ENCODE results near the gene TMBIM1.
"Not testable (repeated sequence)": the region's sequence is repeated elsewhere in the genome, so short reads cannot be mapped to it uniquely, and the experiment has no call there.

TMBIM1 gene

DNA sequence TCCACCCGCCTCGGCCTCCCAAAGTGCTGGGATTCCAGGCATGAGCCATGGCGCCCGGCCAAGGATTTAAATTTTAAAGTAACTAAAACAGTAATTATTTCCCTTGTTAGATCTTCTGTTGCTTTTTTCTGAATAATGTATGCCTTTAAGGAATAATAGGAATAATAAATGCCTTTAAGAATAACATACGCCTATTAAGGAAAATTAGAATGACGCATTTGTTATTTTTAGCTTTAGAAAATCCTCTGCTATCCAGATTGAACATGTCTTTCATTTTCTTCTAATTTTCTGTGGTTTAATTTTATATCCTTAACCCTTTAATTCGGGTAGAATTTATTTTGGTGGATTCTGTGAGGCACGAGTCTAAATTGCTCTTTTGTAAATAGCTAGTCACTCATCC, 23.1 kb upstream of the TMBIM1 start:
- 100% methylated on average over 2 of the region's 8 CpGs; no CpG with 5 or more reads in 1 of the 2 experiments for WGBS, 2 experiments (ENCODE audit: insufficient coverage in 2 of 2)

GRCh38 chr2:218314764-218315163, 22.5 kb upstream of the TMBIM1 start:
- H3K9me3 ChIP-seq (ENCODE audit: control insufficient read depth, low read length); H3K36me3 ChIP-seq (ENCODE audit: control insufficient read depth, insufficient read depth, low read length); H3K4me3 ChIP-seq (ENCODE audit: extremely low read depth, insufficient read depth, low read length, poor library complexity, severe bottlenecking); H3K4me1 ChIP-seq (ENCODE audit: control insufficient read depth, insufficient read depth, low read length, poor library complexity, severe bottlenecking); H3K27ac ChIP-seq (ENCODE audit: low read depth, low read length, severe bottlenecking): not testable (repeated sequence)
- WGBS, 2 experiments (ENCODE audit: insufficient coverage in 2 of 2): 88 to 95% methylated on average over 3 to 4 of the region's 4 CpGs

More for the DNA sequence above, 23.1 kb upstream of the TMBIM1 start:
- Histone ChIP-seq H3K27ac (ENCODE audit: low read depth, low read length, severe bottlenecking) (no peak overlapping the region), H3K36me3 (ENCODE audit: control insufficient read depth, insufficient read depth, low read length) (no peaks in the 10 kb centered on the region), H3K4me1 (ENCODE audit: control insufficient read depth, insufficient read depth, low read length, poor library complexity, severe bottlenecking) (no peaks in the 10 kb centered on the region), H3K9me3 (ENCODE audit: control insufficient read depth, low read length) (no peaks in the 10 kb centered on the region), H3K4me3 (ENCODE audit: extremely low read depth, insufficient read depth, low read length, poor library complexity, severe bottlenecking) (no peak overlapping the region)

GRCh38 chr2:218313356-218313755, 21.1 kb upstream of the TMBIM1 start:
- Histone ChIP-seq H3K36me3 (ENCODE audit: control insufficient read depth, insufficient read depth, low read length) (no peaks in the 10 kb centered on the region), H3K4me3 (ENCODE audit: extremely low read depth, insufficient read depth, low read length, poor library complexity, severe bottlenecking) (no peak overlapping the region), H3K9me3 (ENCODE audit: control insufficient read depth, low read length) (no peaks in the 10 kb centered on the region), H3K27ac (ENCODE audit: low read depth, low read length, severe bottlenecking) (no peak overlapping the region), H3K4me1 (ENCODE audit: control insufficient read depth, insufficient read depth, low read length, poor library complexity, severe bottlenecking) (no peaks in the 10 kb centered on the region)
- WGBS, 2 experiments (ENCODE audit: insufficient coverage in 2 of 2): no CpG with 5 or more reads among the region's 1 CpG

DNA sequence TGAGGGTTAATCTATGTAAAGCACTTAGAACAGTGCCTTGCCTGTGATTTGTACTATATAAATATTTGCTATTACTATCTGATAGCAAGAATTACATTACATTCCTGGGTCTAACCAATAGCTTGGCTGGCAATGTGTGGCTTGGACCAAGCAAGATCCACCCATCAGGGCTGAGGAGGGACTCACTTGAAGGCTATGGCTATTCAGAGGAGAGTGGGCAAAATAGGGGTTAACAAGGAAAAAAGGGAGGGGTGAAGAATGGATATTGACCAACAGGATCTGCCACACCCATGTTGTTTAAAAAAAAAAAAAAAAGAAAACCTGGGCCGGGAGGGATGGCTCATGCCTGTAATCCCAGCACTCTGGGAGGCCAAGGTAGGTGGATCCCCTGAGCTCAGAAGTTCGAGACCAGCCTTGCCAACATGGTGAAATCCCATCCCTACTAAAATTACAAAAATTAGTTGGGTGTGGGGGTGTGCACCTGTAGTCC, 20.0 kb upstream of the TMBIM1 start:
- WGBS, 2 experiments (ENCODE audit: insufficient coverage in 2 of 2): no CpG with 5 or more reads among the region's 2 CpGs
- no peak overlapping the region for H3K4me3 ChIP-seq (ENCODE audit: extremely low read depth, insufficient read depth, low read length, poor library complexity, severe bottlenecking)
- H3K36me3 ChIP-seq (ENCODE audit: control insufficient read depth, insufficient read depth, low read length): no peaks in the 10 kb centered on the region
- H3K27ac ChIP-seq (ENCODE audit: low read depth, low read length, severe bottlenecking): peak overlapping the region; percentile 46
- no peaks in the 10 kb centered on the region for H3K9me3 ChIP-seq (ENCODE audit: control insufficient read depth, low read length)
- H3K4me1 ChIP-seq (ENCODE audit: control insufficient read depth, insufficient read depth, low read length, poor library complexity, severe bottlenecking): no peaks in the 10 kb centered on the region

DNA sequence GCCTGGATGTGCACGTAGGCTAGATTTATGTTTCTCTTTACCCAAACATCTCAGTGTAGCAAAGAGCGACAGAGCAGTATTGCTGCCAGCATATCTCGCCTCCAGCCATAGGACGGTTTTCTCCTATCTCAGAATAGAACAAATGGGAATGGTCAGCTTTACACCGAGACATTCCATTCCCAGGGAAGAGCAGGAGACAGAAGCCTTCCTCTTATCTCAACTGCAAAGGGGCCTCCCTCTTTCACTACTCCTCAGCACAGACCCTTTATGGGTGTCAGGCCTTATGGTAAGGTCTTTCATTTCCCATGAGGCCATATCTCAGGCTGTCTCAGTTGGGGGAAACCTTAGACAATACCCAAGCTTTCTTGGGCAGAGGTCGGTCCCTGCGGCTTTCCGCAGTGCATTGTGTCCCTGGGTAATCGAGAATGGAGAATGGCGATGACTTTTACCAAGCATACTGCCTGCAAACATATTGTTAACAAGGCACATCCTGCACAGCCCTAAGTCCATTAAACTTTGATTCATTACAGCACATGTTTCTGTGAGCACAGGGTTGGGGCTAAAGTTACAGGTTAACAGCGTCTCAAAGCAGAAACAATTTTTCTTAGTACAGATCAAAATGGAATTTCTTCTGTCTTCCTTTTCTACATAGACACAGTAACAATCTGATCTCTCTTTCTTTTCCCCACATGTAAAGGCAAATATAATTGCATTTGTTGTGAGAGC, 19.4 kb upstream of the TMBIM1 start:
- H3K27ac ChIP-seq (ENCODE audit: low read depth, low read length, severe bottlenecking): peak overlapping the region; percentile 46
- not testable (repeated sequence) for H3K4me3 ChIP-seq (ENCODE audit: extremely low read depth, insufficient read depth, low read length, poor library complexity, severe bottlenecking); H3K4me1 ChIP-seq (ENCODE audit: control insufficient read depth, insufficient read depth, low read length, poor library complexity, severe bottlenecking); H3K9me3 ChIP-seq (ENCODE audit: control insufficient read depth, low read length); H3K36me3 ChIP-seq (ENCODE audit: control insufficient read depth, insufficient read depth, low read length)
- 79 to 80% methylated on average over 2 to 5 of the region's 11 CpGs for WGBS, 2 experiments (ENCODE audit: insufficient coverage in 2 of 2)

GRCh38 chr2:218310853-218311540, 18.7 kb upstream of the TMBIM1 start:
- WGBS, 2 experiments (ENCODE audit: insufficient coverage in 2 of 2): 86 to 93% methylated on average over 7 to 8 of the region's 11 CpGs
- Histone ChIP-seq H3K4me1 (ENCODE audit: control insufficient read depth, insufficient read depth, low read length, poor library complexity, severe bottlenecking) (no peaks in the 10 kb centered on the region), H3K36me3 (ENCODE audit: control insufficient read depth, insufficient read depth, low read length) (no peaks in the 10 kb centered on the region), H3K27ac (ENCODE audit: low read depth, low read length, severe bottlenecking) (peak overlapping the region; percentile 49), H3K4me3 (ENCODE audit: extremely low read depth, insufficient read depth, low read length, poor library complexity, severe bottlenecking) (no peak overlapping the region), H3K9me3 (ENCODE audit: control insufficient read depth, low read length) (no peaks in the 10 kb centered on the region)

- H3K9me3 ChIP-seq (ENCODE audit: control insufficient read depth, low read length): no peaks in the 10 kb centered on the region
- no peaks in the 10 kb centered on the region for H3K36me3 ChIP-seq (ENCODE audit: control insufficient read depth, insufficient read depth, low read length)
- H3K27ac ChIP-seq (ENCODE audit: low read depth, low read length, severe bottlenecking): no peak overlapping the region
- H3K4me1 ChIP-seq (ENCODE audit: control insufficient read depth, insufficient read depth, low read length, poor library complexity, severe bottlenecking): no peaks in the 10 kb centered on the region
- H3K4me3 ChIP-seq (ENCODE audit: extremely low read depth, insufficient read depth, low read length, poor library complexity, severe bottlenecking): no peak overlapping the region
- 91 to 95% methylated on average over 4 of the region's 6 CpGs for whole genome bisulfite sequencing, 2 experiments (ENCODE audit: insufficient coverage in 2 of 2)
Measured at GRCh38 chr2:218307415-218308090, 15.2 kb upstream of the TMBIM1 start.

- Histone ChIP-seq H3K9me3 (ENCODE audit: control insufficient read depth, low read length) (no peaks in the 10 kb centered on the region), H3K4me3 (ENCODE audit: extremely low read depth, insufficient read depth, low read length, poor library complexity, severe bottlenecking) (no peak overlapping the region), H3K27ac (ENCODE audit: low read depth, low read length, severe bottlenecking) (no peak overlapping the region), H3K4me1 (ENCODE audit: control insufficient read depth, insufficient read depth, low read length, poor library complexity, severe bottlenecking) (no peaks in the 10 kb centered on the region), H3K36me3 (ENCODE audit: control insufficient read depth, insufficient read depth, low read length) (no peaks in the 10 kb centered on the region)
- WGBS, 2 experiments (ENCODE audit: insufficient coverage in 2 of 2): 90 to 94% methylated on average over 4 to 5 of the region's 9 CpGs
Measured at GRCh38 chr2:218306184-218306920, 14.0 kb upstream of the TMBIM1 start.

- no peak overlapping the region for H3K4me3 ChIP-seq (ENCODE audit: extremely low read depth, insufficient read depth, low read length, poor library complexity, severe bottlenecking)
- H3K4me1 ChIP-seq (ENCODE audit: control insufficient read depth, insufficient read depth, low read length, poor library complexity, severe bottlenecking): no peaks in the 10 kb centered on the region
- H3K27ac ChIP-seq (ENCODE audit: low read depth, low read length, severe bottlenecking): no peak overlapping the region
- H3K36me3 ChIP-seq (ENCODE audit: control insufficient read depth, insufficient read depth, low read length): no peaks in the 10 kb centered on the region
- H3K9me3 ChIP-seq (ENCODE audit: control insufficient read depth, low read length): no peaks in the 10 kb centered on the region
- WGBS, 2 experiments (ENCODE audit: insufficient coverage in 2 of 2): 93 to 100% methylated on average over 1 to 4 of the region's 5 CpGs
Measured at GRCh38 chr2:218305383-218305782, 13.1 kb upstream of the TMBIM1 start.

GRCh38 chr2:218301176-218301819, 9.0 kb upstream of the TMBIM1 start:
- Histone ChIP-seq H3K4me3 (ENCODE audit: extremely low read depth, insufficient read depth, low read length, poor library complexity, severe bottlenecking) (no peak overlapping the region), H3K9me3 (ENCODE audit: control insufficient read depth, low read length) (no peaks in the 10 kb centered on the region), H3K27ac (ENCODE audit: low read depth, low read length, severe bottlenecking) (no peak overlapping the region), H3K36me3 (ENCODE audit: control insufficient read depth, insufficient read depth, low read length) (no peaks in the 10 kb centered on the region), H3K4me1 (ENCODE audit: control insufficient read depth, insufficient read depth, low read length, poor library complexity, severe bottlenecking) (peaks cover 5% of the 10 kb centered on the region)
- WGBS, 2 experiments (ENCODE audit: insufficient coverage in 2 of 2): 15 to 17% methylated on average over 5 to 6 of the region's 9 CpGs
